NK-92 (cell line): ENCODE measurements around the gene CAMTA1.

Source experiments
- DNase-seq: peaks from one replicate; lab custom pipeline; 2025; ENCODE audit not compliant: unreplicated experiment; lab: John Stamatoyannopoulos, UW

Gene CAMTA1

DNA sequence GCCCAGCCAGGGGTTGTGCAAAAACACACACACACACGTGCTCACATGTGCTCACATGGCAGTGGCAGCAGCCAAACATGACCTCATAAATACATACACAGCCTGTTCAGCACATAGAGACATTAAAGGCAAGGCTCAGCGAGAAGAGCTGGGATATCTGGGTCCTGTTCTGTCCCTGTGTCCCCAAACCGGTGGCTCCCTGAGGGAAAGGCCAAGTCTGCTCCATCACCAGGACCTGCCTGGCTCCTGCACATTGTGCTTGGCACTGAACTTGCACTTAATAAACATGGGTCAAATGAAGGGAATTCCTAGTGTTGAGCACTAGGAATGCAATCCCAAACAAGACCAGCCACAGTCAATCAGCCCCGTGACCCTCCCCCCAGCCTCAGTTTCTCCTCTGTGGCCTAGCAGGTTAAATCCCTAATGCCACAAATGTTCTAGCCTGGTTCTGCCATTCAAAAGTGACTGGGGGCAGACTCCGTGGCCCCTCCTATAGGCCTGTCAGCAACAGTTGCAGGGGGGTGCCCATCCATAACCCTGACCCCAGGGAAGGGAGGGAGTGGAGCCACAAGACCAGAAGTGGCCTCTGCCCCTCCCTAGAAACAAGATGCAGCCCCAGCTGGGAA, 825.0 kb downstream of the CAMTA1 start:
- DNase-seq, result no peak

DNA sequence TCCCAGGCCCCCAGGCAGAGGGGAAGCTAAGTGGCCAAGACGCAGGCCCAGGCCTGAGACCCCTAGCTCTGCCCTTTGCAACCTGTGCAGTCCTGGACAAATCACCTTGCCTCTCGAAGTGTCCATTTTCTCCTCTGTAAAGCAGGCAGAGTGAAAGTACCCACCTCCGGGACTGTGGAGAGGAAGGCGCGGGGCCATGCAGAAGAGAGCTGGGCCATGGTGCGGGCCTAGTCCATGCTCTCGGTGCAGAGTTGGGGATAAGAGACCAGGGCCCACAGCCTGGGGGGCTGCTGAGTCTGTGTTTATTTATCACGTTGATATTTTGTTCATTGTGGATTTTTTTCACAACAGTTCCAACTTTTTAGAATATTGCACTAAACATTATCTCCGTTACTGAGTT, 825.7 kb downstream of the CAMTA1 start:
- DNase-seq, result no peak

DNA sequence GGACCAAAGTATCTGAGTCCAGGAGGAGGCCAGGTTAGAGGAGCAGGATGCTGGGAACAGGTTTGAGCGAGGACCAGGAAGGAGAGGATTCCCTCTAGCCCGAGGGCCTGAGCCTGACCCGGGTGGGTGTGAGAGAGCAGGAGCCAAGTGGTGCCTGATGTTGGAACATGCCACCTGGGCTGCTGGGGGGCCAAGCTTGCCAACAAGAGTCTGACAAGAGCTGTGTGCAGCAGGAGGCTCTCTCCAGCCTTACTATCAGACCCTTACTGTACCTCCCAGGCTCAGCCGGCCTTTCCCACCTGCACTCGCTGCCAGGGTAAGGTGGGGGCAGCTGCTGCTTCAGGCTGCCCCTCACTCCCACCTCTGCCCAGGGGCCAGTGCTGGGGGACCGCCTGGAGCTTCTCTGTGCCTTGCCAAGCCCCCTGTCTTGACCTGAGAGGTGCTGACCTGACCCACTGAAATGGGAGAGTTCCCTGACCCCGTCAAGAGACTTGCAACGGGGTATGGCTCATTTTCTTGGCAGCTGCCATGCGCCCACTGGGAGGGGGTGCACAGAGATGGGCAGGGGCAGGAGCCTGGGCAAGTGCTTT, 826.3 kb downstream of the CAMTA1 start:
- no peak for DNase-seq

DNA sequence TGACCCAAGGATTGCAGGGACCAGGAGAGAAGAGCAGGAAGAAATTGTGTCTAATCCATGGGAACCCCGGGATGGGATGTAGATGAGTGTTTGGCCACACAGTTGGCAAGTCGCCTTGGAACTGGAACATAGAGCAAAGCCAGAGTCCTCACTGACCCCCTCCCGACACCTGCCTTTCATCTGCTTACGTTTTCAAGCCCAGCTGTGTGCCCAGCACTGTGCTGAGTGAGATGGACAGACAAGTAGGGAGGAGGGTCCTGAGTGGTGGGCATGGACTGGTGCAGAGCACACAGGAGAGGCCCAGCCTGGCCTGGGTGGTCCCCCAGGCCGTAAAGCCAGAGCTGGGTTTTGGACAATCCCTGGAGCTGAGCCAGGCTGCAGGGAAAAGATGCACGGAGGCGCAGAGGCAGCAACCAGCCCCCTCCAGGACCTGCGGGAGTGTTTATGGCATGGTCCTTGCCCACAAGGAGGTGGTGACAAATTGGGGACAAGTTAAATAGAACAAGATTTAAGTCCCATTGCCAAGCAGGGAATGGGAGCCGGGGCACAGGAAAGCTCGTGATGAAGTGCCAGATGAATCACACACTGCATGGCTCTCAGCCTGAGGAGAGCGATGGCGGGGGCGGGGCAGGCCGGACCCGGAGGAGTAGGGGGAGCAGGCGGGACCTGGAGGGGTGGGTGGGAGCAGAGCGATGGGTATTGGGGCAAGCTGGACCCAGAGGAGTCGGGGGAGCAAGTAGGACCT, 828.0 kb downstream of the CAMTA1 start:
- DNase-seq, result no peak

DNA sequence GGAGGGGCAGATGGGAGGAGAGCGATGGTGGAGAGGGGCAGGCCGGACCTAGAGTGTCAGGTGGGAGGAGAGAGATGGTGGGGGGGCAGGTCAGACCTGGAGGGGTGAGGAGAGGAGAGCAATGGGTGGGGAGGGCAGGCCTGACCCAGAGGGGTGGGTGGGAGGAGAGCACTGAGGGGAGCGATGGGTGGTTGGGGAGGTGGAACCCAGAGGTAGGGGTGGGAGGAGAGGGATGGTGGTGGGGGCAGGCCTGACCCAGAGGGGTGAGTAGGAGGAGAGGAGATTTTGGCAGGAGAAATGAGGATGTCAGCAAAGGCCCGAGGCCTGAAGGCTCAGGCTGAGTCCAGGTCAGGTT, 828.6 kb downstream of the CAMTA1 start:
- no peak for DNase-seq

DNA sequence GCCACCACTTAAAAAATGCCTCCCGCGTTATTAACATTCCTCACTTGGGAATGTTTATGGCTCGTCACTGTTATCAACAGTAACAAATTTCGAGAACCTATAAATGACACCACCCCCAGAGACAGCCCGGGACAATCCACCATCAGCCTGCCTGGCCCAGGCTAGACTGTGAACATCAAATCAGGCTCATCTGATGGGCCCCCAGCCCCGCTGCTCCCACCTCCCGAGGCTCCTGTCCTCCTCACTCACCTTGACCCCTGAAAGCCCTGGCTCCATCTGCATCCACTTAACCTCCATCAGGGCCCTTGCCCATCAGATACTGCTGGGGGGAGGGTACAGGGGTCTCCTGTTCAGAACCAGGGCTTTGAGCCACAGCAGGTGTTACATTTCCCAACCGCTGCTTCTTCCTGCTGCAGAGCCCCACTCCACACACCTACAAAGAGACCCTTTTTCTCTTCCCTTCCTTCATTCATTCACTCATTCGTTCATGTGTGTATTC, 829.4 kb downstream of the CAMTA1 start:
- no peak for DNase-seq

DNA sequence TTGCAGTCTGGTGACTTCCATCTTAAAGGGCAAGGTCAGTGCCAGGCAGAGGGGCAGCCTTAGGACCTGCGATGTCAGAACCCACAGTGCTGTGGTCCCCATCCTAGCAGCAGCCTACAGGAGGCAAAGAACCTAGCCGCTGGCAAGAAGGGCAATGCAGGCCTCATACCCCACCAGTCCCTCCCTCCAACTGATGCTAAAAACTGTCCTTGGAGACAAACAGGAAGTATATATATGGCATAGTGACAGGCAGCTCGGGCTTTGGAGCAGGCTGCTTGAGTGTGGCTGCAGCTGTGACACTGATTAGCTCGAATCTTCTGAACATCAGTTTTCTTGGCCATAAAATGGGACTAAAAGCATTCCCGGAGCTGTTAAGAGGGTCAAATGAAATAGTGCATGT, 829.9 kb downstream of the CAMTA1 start:
- no peak for DNase-seq

DNA sequence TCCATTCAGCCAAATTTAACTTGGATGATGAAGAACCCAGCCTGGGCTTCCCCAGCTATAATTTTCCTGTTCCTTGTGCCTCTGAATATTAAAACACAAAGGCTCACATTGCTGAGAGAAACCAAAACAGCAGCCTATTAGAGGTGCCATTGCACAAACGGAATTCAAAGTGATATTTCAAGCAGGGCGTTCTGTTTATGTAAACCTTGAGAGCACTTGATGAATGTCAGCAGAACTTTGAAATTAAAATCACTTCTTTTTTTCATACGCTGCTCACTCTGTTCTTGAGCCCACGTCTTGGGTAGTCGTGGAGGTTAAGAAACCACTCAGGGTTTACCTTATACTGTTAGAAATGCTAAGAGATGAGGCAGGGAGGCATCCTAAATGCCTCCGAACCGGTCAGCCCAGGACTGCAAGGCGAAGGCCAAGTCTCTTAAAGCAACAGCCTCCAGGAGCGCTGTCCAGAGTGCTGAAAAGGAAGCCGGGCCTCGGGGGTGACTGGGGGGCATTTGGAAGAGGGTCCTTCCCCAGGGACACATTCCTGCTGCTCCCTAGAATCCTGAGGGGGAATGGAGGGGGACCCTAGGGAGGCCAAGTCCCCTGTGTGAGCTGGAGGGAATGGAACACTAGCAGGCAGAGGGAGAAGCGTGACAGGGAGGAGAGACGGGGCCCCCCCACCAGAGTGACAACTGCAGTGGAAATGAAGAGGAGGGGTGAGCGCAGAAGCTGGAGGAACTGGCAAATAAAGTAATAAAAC, 831.0 kb downstream of the CAMTA1 start:
- DNase-seq, result no peak

DNA sequence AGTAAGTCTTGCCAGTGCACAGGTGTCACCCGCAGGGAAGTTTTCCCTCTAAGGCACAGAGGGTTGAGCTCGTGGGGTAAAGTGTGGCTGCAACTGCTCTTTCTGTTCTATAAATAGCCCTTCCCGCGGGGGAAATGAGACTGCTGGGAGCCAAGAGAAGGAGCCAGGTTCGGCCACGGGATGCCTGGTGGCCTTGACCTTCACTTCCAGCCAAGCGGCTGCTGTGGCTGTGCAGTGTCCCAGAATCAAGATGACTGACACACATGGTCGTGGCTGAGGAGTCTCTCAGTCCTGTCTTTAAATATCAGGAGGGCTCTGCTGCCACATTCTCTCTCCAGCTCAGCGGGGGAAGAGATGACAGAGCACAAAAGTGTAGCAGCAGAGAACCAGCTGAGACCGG, 831.7 kb downstream of the CAMTA1 start:
- no peak for DNase-seq

DNA sequence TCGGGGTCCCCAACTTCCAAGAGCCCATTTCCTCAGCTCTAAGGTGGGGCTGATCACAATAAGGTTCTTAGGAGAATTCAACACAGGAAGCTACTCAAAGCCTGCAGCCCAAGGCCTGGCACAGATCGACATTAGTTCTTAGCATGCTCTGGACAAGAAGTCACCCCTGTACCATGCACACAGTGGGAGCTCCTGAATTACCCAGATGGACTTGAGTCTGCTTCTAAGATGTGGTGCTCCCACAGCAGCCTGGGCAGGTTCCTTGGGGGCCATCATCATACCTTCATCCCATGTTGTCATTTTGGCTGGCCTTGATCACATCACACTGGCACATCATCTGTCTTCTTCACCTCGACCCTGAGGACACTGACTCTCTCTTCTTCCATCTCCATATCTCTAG, 832.6 kb downstream of the CAMTA1 start:
- no peak for DNase-seq

DNA sequence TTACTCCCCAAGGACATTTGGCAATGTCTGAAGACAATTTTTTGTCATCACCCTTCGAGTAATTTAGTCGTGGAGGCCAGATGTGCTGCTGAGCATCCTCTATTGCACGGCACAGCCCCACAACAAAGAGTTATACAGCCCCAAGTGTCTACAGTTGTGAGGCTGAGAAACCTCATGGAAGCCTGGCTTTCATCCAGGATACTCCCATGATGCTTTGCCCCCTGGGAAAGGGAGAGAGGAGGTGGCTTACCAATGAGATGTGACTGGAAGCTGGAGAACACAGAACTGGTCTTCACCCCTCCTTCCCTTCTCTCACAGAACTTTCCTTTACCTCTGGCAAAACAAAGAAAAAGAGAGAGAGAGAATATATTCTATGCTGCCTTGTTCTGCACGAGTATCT, 834.9 kb downstream of the CAMTA1 start:
- DNase-seq, result no peak

DNA sequence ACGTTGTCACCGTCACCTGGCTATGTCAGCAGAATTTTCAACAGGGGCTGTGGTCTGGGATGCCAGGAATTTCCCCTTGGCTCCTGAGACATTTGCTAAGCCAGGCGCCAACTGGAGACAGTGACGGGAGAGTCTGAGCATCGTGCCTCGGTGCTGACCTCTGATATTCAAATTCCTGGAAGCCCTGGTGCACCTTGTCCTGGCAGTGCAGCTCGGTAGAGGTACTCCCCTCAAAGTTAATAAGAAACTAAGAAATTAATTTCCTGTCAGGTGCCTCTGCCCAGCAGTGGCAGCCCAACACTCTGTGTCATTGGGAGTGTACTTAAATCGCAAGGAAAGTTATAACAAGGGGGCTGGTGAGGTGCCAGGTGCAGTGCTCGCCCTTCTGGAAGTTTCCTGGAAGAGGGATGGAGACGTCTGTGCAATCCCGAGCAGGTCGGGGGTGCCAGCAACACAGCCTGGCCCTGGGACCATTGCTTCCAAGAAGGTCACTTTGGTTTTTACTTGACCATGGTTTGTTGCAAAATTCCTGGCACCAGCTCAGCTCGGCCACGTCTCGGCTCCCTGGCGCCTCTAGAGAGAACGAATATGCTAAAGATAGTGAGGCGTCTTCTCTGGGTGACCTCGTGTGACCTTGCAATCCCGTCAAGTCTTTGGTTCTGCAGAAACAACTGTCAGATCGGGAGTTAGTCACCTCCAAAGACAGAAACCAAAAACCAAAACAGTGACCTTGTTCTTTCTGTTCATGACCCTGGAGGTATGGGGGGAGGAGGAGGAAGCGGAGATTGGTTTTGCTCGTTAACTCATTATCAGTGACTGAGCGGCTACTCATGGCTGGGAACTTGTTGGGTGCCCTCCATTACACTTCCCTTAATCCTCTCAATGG, 836.3 kb downstream of the CAMTA1 start:
- no peak for DNase-seq

DNA sequence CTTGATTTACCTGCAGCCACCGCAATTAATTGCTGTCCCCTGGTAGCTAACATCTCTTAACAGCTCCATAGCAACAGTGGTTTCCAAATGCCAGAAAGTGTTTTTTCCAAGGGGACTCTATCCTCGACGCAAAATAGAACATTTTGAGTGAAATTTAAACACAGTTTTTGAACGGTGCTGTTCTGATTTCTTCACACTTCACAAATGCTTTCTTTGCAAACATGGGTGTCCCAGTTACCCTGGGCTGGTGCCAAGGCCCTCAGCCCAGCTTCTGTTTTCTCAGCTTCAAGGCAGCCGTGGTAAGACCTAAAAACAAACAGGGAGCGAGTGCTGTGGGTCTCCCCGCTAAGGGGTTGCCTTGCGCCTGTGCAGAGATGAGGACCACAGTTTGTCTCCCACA, 838.6 kb downstream of the CAMTA1 start:
- DNase-seq, result no peak

DNA sequence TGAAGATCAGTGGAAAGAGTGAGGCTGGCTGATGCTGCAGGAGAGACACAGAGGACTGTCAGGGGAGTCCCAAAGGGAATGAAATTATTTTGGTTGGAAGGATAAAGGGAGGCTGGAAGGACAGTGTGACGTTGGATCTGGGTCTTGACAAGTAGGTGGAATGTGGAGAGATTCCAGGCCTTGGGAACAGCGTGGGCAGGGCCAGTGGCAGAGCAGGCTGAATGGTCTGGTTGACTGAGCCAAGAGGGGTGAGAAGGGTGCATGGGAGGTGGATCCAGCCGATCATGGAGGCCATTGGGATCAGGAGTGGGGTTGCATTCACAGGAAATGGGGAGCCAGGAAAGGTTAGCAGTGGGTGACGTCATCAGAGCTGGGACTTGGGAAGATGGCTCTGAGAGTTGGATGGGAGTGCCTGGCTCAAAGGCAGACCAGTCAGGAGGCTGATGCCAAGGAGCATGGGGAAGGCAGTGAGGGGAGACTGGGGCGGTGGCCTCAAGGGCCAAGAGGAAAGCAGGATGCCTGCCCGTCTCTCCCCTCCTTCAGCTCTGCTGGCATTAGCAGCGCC, 839.6 kb downstream of the CAMTA1 start:
- DNase-seq, result no peak

DNA sequence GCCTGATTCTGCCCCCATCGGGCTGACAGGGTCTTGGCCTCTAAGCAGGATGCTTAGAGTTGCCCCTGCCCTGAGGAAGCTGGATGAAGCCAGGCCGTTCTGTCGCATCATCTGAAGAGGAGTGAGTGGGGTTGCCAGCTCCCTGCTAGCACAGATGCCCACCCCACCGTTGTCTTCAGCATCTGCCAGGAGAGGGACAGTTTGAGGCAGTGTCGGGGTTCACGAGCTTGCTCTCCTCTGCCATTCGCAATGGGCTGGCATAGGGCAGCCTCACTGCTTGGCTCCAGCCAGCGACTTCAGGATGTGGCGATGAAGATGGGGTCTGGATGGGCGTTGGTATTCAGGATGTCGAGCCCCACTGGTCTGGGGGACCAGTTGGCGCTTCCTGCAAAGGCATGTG, 840.1 kb downstream of the CAMTA1 start:
- DNase-seq, result no peak

DNA sequence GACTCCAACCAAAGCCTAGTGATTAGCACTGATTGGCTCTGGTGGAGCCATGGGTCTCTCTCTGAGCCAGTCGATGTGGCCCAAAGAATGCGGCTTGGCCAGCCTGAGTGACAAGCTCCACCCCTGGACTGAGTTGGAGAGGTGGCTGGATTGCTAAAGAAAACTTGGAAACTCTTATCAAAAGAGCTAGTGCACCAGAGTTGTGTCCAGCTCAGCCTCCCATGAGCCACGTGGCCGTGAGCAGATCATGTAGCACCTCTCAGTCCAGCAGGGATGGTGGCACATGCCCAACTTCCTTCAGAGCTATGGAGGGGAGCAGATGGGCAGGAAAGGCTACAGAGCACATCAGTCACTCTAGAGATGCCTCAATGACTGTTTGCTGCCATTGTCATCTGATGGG, 843.0 kb downstream of the CAMTA1 start:
- DNase-seq, result no peak

DNA sequence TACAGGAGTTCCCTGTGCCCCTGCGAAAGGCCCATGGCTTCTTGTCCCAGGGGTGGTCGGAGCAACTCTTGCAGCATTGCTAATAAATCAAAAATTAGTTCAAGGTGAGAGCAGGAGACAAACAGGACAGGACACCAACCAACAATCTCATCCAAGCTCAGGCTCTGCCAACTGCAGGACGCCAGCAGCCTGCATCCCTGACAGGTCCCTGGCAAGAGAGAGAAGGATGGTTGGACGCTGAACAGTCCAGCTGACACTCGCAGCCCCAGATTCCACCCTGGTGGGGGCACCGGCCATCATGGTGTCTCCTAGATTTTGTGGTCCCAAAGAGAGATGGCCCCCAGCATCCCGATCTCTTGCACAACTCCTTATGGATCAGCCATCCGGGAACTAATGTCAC, 843.8 kb downstream of the CAMTA1 start:
- DNase-seq, result no peak

DNA sequence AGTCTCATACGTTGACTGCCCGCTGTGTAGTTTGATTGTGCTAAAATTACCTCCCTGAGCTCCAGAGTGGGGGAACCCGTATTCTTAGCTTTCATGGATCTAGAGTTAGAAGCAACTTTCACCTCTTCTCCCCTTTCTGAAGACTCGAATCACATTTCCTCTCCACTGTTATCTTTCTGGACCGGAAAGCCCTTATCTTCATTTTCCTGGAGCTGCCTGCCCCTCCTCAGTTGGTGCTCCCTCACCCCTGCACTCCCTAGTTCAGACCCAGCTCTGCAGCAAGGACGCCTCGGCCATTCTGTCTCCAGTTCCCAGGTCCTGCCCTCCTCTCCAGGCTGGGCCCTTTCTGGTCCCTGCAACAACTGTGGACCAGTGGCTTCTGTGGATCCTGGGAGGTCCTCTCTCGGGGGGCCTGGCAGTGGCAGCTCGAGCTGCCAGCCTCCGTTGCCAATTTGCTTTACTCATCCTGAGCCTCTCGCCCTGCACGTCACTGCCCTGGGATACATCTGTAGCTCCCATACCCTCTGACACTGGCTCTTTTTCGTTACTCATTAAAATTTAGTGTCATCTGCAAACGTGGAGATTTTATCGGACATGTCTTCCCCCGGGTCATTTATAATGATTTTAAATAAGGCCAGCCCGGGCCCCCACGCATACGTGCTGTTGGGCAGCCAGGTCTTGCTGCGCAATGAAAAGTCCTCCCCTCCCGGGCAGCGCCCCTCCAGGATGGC, 844.4 kb downstream of the CAMTA1 start:
- DNase-seq, result no peak

DNA sequence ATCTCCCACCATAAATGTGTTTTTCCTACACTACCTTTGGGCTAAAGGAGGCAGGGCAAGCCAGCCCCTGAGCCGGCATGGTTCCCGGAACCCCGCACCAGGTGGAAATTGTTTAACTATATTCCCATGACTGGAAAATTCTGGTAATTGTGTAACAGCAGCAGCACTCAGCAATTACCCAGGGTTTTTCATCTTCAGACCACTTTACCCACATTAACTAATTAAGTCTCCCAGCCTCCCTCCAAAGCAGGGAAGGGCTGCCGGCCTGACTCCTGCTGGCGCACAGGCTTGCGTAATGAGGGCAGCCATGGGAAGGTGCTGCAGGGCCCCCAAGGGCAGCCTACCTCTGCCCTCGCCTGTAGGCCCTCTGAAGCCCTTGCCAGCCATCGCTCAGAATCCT, 845.1 kb downstream of the CAMTA1 start:
- no peak for DNase-seq

DNA sequence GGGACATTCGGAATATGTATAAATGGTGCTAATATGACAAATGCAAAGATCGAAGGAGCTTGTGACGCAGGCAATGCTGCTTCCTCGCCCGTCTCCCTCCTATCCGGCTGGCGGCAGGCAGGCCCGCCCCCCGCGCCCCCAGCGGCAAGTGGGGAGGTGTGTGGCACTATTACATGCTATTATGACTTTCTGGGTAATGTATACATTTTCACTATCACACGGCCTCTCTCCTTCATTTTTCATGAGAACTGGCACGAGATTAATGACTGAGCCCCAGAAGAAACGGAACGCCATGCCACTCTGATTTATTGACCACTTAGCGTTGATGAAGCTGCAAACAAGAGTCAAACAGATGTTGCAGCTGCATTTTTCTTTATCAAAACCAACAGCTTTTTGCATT, 846.9 kb downstream of the CAMTA1 start:
- DNase-seq, result no peak
